T-helper 1 cell treated with Interleukin-12 subunit alpha and Interleukin-12 subunit beta and Interleukin-4 antibody, amounts not matched to agents 30 ng/mL and 1 ng/mL, for 36 hours (primary cell): Measurements from ENCODE around the gene IRF5. TPM values are rescaled to one million over a fixed set of nuclear protein-coding genes. Genes with fewer than 3 reads are reported as not detected.
"Not testable (repeated sequence)": the region's sequence is repeated elsewhere in the genome, so short reads cannot be mapped to it uniquely, and the experiment has no call there.

ENCODE experiments used
- intact Hi-C: fragments of 100-400 bp; cut with micrococcal nuclease; formaldehyde crosslinking; loops from one replicate; pipeline ENCODE4 v1.15.1; 2024
- total RNA-seq: library from RNA; stranded (reverse); gene quantifications from 2 replicates; pipeline ENCODE4 v1.2.3, GENCODE V29; 2022

The IRF5 gene
- total RNA-seq, 1 donor from 2014 or later = 11.3 TPM

DNA sequence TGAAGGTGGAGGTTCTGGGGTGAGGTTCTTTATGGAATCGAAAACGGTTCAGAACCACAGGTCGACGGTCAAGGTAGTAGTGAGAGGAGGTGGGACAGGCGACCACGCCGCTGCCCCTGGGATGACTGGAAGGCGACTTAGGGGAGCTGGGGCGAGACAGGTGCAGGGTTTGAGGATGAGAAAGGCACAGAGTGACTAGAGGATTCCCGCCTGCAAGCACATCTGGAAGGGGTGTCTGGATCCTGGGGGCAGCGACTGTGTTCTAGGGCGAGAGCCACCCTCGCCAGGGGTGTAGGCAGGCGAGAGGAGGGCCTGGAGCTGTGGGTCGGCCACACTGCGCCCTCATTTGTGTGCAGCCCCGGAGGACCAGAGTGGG lies 468 bp upstream of the IRF5 start:
- intact Hi-C loops = loop anchor here (10.0 kb wide), 1 partner anchor 118 kb away; the partner anchor contains the start of gene TNPO3

DNA sequence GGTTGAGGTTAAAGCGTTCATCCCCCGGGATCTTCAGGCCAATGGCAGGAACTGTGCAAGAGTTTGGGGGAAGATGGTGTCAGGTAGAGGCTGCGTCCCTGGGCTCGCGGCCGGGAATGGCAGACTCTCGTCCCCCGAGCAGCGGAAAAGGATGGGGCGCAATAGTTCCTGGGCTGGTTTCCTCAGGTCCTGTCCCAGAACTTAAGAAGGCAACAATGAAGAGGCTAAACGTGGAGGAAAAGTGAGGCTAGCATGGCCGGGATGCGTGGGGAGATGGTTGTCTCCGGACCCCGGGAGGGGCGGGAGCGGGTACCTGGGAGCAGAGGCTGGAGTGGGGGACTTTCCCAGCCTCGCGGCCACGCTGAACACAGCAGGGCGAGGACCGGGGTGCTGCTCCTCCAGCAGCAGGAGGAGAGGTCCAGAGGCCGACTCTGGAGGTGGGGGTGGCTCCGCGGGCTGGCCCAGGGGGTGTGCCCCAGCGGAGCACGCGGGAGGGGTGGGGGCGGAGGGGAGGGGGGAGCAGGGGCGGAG lies 882 bp downstream of the IRF5 start:
- intact Hi-C loops = loop anchor here (1.0 to 10.0 kb wide), 3 partner anchors 24 to 116 kb away; partner anchors contain the start of genes ATP6V1F and TNPO3

DNA sequence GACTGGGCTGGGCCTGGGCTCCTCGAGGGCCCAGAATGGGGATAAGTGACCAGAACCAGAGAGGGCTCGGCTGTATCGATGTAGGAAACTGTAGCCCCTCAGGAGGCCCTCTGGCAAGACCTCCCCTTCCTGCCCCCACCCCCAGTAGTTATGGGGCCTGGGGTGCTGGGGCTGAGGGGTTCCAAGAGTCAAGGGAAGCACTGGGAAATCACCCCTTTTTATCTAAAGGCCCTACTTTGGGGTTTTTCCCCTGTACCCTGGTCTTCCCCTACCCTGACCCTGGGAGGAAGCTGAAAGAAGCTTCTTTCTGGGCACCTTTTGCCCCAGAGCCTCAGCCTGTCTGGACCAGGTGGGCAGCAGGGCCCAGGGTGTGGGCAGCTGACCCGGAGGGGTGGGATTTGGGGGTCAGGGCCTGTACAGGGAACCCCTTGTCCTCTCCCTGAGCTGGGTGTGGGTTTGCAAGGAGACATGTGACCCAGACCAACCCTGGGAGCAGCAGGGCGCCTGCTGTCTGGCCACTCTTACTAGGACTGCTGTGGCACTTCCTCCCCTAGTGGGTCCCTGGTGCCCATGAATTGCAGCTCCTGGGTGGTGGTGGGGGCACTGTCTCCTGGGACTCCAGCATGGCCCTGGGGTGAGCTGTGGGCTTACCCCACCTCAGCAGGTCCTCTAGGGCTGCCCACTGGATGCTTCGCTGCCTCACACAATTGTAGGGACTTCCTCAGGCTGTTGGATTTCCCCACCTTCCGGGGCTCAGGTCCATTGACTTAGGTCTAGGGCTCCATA lies 1.5 kb downstream of the IRF5 start:
- intact Hi-C loops = loop anchor here (2.0 to 10.0 kb wide), 2 partner anchors 24 to 116 kb away; partner anchors contain the start of gene TNPO3

DNA sequence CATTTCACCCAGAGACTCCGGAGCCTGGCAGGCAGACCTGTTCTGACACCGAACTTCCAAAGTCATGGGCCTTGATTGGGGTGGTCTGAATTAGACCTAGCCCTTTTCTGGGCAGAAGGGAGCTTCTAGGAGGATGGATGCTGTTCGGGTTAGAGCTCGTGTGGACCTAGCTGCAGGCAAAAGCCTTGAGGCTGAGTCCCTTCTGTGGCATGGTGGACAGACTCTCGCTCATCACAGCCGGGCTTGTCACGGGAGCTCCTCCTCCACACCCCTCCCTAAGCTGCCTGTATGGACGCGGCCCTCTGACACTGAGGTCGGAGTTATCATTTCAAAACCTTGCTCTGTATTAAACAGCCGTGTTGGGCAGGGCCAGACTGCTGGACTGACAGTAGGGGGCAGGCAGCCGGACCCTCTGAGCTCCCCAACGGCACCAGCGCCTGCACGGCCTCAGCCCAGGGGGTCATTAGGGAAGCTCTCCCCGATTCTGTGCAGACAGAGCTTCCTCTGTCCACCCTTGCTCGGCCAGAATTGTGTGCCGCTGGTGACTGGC lies 2.2 kb downstream of the IRF5 start:
- intact Hi-C loops = loop anchor here (2.0 to 10.0 kb wide), 2 partner anchors 23 to 115 kb away; partner anchors contain the start of gene TNPO3

DNA sequence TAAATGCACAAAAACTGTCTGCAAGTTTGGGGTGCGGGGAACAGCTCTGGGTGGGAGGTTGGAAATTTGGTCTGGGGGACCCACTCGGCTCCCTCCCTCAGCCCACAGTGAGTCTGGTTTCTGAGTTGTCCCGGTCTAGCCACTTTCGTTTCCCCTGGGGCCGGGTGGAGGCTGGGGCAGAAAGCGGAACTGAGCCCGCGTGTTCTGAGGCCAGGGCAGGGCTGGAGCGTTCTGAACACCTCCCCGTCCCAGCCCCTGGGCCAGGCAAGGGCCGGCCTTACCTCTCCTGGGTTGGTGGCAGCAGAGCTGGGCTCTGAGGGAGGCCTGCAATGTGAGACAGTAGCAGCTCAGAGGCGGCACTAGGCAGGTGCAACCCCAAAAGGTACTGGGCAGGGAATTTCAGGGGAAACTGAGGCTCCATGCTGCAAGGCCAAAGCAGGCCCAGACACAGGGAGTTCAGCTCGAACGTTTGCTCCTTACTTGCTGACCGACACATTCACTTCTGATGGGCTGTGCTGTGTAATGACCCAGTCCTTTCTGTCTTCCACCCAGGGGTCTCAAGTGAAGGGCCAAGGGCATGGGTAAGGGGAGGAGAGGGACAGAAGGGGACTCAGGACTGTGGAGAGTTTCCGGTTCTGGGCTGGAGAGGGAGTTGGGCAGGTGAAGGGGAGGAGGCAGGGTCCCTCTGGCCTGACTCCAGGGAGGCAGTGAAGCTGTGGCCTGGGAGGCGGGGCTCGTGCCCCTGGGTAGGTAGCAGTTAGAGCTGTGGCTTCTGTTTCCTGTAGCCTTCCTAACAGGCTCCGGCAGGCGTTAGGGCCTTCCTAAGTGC lies 3.0 kb downstream of the IRF5 start:
- intact Hi-C loops = no loop called here

DNA sequence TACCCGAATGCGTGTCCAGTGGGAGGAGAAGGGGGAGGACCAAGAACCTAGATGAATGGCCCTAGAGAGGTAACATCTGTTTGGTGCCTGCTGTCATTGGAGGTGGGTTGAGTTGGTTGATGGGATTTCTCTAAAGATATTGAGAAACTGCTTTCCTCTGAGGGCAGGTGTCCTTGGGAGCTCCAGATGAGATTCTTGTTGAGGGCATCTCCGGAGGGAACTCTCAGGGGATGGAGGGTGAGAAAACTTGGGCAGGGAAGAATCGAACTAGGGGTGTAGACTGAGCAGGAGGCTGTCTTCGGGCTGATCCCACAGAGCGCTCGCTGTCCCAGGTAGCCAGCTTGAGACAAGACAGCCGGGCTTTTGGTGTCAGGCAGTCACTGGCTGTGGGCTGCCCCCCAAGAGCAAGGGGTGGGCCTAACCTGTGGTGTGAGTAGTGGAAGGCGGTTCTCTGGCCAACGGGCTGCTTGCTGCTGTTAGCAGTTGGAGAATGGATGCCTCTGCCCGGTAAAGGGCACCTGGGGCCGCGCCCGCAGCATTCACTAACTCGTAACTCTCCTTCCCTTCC lies 3.7 kb downstream of the IRF5 start:
- intact Hi-C loops = no loop called here

DNA sequence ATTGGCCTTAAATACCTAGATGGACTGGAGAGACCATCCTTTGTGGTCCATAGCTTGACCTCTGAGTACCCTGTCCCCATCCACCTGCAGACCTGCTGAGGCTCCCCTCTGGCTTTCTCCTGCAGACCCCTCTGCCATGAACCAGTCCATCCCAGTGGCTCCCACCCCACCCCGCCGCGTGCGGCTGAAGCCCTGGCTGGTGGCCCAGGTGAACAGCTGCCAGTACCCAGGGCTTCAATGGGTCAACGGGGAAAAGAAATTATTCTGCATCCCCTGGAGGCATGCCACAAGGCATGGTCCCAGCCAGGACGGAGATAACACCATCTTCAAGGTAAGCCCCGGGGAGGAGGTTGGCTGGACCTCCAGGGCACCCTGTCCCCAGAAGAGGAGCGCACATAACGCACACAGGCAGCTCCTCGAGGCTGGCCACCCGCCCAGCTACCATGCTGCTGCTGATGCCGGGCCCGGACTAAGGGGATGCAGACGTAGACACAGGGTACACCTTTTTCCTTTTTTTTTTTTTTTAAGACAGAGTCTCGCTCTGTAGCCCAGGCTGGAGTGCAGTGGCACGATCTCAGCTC lies 4.3 kb downstream of the IRF5 start:
- intact Hi-C loops = no loop called here

DNA sequence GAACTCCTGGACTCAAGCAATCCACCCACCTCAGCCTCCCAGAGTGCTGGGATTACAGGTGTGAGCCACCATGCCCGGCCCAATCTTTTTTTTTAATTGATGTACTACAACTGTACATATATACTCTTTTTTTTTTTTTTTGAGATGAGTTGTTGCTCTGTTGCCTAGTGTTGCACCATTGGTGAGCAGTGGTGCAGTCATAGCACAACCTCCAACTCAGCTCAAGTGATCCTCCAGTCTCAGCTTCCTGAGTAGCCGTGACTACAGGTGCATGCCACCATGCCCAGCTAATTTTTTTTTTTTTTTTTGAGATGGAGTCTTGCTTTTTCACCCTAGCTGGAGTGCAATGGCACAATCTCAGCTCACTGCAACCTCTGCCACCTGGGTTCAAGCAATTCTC lies 5.5 kb downstream of the IRF5 start:
- intact Hi-C loops = not testable (repeated sequence)

DNA sequence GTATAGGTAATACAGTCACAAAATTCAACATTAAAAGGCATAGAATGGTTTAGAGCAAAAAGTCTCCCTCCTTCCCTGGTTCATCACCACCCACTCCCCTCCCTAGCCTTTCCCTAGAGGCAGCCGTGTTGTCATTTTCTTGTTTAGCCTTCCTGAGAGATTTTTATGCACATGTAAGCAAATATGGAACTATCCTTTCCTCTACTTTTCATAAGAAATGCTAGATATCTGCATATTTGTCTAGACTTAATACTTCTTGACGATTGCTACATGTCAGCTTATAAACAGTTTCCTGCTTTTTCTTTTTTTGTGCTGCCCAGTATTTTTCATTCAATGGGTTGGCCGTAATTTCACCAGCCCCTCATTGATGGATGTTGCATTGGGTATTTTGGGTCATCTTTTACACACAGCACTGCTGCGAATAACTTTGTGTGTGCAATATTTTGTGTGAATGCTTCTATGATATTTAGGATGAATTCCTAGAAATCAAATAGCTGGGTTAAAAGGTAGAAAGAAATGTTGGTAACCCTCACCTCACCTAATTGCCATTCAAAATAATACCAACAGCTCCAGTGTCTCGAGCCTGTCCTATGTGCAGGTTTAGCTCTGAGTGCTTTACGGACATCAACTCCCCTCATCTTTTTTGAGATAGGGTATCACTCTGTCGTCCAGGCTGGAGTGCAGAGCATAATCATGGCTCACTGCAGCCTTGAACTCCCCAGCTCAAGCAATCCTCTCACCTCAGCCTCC lies 6.9 kb downstream of the IRF5 start:
- intact Hi-C loops = no loop called here

DNA sequence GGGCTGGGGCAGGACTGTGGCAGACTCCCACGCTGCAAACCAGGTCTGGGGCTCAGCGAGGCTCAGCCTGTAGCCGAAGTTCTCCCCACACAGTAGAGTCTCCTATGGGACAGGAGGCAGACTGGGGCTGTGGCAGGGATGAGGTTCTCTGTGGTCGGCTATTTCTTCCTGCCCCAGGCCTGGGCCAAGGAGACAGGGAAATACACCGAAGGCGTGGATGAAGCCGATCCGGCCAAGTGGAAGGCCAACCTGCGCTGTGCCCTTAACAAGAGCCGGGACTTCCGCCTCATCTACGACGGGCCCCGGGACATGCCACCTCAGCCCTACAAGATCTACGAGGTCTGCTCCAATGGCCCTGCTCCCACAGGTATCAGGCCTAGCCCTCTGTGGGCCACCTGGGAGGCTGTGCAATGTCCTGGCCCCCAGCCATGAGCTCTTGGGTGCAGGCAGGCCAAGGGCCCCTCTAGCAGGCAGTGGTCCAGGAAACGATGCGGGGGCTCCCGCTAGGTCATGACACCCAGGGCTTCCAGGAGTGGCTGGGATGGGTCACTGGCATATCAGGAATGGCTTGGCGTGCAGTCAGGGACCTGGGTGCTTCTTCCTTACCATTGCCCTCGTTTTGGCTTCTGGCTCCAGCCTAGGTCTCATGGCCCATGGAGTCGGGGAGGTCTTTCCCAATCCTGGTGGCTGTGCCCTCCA lies 8.1 kb downstream of the IRF5 start:
- intact Hi-C loops = no loop called here

DNA sequence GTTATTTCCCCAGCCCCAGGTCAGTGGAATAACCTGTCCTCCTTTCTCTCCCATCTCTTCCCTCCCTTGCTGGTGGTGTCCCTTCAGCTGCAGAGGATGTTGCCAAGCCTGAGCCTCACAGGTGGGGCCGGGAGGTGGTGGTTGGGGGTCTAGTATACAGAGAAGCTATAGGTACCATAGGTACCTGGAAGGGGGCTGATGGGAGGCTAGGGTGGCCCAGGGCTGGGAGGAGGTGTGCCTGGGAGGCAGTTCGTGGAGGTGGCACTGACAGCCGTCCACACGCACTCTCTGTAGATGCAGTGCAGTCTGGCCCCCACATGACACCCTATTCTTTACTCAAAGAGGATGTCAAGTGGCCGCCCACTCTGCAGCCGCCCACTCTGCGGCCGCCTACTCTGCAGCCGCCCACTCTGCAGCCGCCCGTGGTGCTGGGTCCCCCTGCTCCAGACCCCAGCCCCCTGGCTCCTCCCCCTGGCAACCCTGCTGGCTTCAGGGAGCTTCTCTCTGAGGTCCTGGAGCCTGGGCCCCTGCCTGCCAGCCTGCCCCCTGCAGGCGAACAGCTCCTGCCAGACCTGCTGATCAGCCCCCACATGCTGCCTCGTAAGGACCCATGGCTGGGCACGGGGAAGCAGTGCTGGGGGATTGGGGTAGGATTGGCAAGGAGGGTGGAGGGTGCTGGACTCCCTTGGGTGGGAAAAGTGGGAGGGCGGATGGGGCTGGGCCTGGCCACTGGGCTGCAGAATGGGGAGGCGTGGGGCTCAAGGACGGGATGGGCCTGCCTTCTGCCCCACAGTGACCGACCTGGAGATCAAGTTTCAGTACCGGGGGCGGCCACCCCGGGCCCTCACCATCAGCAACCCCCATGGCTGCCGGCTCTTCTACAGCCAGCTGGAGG lies 9.5 kb downstream of the IRF5 start:
- intact Hi-C loops = no loop called here

DNA sequence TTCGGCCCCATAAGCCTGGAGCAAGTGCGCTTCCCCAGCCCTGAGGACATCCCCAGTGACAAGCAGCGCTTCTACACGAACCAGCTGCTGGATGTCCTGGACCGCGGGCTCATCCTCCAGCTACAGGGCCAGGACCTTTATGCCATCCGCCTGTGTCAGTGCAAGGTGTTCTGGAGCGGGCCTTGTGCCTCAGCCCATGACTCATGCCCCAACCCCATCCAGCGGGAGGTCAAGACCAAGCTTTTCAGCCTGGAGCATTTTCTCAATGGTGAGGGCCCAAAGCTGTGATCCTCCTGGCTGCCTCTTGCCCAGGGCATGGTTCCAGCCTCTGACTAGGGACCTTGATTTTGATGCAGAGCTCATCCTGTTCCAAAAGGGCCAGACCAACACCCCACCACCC lies 10.1 kb downstream of the IRF5 start:
- intact Hi-C loops = no loop called here

DNA sequence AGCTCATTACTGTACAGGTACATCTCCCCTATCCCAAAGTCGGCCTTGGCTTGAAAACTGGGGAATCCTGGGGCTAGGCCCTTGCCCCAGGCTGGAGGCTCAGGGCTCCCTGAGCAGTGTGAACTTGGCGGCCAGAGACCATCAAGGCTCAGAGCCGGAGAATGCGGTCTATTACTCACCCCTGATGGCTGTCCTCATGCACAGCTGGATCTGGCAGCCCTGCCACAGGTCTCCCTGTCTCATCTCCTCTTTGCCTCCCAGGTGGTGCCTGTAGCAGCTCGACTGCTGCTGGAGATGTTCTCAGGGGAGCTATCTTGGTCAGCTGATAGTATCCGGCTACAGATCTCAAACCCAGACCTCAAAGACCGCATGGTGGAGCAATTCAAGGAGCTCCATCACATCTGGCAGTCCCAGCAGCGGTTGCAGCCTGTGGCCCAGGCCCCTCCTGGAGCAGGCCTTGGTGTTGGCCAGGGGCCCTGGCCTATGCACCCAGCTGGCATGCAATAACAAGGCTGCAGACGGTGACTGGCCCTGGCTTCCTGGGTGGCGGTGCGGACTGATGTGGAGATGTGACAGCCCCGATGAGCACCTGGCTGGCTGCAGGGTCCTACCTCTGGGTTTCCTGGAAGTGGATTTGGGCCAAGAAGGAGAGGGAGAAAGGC lies 10.7 kb downstream of the IRF5 start:
- intact Hi-C loops = no loop called here

DNA sequence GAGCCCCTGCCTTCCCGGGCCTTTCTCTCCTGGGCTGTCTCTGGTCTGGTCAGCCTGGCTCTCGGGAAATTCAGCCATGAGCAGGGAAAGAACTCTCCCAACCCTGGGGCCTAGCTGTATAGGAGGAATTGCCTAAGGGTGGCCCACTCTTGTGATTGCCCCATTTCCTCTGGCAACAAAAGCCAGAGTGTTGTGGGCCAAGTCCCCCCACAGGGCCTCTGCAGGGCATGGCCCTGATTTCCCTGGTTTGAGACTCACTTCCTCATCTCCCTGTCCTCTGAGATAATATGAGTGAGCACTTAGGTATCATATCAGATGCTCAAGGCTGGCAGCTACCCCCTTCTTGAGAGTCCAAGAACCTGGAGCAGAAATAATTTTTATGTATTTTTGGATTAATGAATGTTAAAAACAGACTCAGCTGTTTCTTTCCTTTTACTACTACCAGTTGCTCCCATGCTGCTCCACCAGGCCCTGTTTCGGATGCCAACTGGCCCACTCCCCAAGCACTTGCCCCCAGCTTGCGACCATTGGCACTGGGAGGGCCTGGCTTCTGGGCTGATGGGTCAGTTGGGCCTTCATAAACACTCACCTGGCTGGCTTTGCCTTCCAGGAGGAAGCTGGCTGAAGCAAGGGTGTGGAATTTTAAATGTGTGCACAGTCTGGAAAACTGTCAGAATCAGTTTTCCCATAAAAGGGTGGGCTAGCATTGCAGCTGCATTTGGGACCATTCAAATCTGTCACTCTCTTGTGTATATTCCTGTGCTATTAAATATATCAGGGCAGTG lies 11.4 kb downstream of the IRF5 start:
- intact Hi-C loops = no loop called here

DNA sequence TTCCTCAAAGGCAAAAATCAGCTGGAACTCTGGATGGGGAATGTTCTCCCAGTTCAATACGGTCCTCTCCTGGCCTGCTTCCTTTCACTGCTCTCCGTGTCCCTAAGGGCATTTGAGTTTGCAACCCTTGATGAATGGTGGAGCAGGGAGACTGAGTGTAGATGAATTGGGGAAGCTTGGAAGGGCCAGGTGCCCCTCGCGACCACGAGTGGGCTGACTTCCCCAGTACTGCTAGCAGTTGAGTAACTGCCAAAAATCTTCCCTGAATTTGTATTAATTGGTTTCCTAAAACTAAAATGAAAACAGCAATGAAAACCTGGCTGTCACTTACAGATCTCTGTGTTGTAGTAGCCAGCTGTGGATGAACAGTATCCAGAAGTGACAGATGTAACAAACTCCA lies 13.6 kb downstream of the IRF5 start:
- intact Hi-C loops = no loop called here

DNA sequence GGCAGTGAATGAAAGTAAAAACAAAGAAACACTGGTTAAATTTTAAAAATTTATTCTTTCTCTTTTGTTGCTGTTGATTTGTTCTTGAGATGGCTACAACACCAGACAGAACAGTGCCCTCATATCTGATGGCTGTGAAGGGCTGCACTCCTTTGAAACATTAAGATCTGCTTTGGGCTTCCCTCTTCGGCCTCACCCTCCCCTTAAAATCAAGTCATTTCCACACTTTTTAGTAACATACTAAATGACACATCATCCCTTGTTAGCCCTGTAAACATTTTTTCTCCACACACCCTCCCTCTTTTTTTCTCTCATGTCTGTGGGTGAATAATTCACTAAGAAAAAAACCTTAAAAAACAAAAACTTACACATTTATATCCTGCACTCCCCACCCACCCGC lies 16.4 kb downstream of the IRF5 start:
- intact Hi-C loops = no loop called here
